ENCODE measurements around the gene B9D1. TPM values are rescaled to one million over a fixed set of nuclear protein-coding genes. Genes with fewer than 3 reads are reported as not detected.

The B9D1 gene
- polyA plus RNA-seq, 4 donors = 34.8 to 41.0 (median 38.4) TPM

DNA sequence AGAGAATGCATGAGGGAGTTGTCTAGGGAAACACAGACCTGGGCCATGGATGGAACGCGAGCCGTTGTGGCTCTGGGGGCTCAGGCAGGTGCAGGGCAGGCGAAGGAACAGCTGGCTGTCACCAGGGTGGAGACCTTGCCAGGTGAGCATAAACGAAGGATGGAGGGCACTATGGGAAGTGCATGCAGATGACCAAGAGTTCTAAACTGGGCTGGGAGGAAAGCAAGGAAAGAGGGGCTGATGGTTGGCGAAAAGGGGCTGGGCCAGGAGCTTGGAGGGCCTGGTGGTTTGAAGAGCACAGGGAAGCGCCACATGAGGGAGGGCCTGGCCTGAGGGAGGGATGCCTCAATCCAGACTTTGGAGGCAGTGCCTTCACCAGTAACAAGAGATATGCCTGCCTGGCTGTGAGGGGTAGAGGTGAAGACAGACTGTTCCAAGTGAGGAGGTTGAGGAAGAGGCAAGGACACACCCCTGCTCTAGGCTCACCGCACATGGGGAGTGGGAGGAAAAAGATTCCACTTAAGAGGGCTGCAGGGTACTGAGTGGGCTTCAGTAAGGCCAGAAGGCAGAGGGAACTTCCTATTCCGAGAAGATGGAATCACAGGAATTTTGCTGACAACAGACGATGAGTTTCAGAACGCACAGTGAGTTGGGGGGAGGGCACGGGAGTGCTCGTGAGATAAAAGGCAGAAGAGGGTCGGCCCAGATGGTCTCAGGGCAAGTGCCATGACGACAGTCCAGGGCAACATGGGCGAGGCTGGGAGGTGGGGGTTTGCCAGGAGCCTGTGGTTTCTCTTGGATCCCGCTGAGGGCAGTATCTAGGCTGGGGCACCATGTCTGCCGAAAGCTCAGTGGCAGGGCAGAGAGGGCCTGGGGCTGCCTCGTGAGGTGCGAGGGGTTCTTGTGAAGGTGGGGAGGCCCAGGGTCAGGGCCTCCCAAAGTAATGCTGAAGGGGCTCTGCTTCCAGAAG is 20.6 kb downstream of the B9D1 start:
- no peak for DNase-seq (ENCODE audit: low read depth in 4 of 4, low spot score in 3 of 4)

DNA sequence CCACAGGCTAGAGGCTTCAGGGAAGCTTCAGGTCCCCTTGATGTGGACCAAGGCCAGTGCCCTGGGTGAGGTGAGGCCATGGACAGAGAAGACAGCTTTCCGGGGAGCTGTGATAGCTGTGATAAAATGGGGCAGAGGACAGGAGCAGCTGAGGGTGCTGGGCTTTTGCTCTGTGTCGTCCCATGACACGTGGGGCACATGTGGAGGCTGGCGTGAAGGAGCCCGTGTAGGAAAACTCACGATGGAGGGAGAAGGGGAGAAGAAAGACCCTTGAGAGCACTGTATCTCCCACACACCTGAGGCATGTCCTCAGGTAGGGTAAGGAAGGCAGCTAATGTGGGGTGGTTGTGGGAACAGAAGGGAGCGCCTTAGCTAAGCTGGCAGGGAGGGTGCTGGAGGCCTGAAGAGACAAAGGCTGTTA is 21.3 kb downstream of the B9D1 start:
- no peak for DNase-seq (ENCODE audit: low read depth in 4 of 4, low spot score in 3 of 4)

DNA sequence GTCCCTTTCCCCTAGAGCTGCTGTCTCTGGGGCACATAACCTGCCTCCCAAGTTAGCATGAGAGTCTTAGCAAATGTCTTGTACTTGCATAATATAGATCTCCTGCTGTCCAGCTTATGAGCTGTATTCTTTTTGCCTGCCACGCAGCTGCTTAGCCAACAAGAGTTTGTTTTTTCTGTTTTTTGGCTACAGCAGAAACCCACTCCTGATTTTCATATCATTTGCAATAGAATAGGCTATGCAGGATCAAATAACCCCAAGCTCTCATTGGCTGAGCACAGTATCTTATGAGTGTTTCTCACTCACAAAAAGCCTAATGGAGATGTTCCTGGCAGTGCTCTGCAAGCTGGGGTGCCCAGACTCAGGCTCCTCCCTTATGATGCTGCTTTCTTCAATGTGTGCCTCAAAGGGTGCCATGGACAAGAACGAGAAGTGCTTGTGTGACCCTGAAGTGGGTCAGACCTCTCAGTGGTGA is 23.1 kb downstream of the B9D1 start:
- no peak for DNase-seq (ENCODE audit: low read depth in 4 of 4, low spot score in 3 of 4)

DNA sequence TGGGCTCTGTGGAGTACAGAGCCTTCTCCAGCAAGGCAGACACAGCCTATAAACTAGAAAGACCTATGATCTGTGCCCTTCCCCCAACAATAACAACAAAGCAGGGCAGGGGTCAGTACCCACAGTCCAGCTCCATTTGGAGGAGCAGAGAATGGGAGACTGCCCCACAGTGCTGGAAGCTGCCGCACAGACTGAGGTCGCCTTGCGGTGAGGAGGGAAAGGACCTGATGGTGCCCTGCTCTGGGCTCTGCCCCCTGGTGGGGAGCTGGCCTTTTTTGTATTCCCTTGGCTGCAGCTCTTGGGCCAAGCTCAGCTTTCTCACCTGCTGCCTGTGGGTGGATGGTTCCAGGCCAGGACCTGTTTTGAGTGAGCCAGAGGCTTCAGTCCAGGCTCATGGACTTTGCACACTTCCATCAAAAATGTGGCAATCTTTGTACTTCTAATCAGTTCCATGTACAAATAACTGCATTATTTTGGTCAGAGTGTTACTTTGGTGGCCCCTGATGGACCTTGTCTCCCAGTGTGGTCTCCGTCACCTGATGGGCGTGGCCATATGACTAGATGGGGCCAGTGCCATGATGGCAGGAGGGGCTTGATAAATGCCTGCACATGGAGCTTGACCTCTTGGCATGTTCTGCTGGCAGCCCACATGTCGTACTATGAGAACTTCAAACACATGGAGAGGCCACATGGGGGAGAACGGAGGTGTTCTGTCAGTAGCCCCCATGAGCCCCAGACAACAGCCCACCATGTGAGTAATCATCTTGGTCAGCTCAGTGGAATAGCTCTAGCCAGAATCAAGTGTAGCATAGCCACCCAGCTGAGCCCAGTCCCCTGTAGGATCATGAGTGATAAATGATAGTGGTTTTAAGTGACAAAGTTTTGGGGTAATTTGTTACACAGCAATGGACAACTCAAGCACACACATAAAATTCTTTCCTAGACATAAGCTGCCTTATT is 24.2 kb downstream of the B9D1 start:
- DNase-seq (ENCODE audit: low read depth in 4 of 4, low spot score in 3 of 4) = peak in 1 of 4 donors; percentile 48

DNA sequence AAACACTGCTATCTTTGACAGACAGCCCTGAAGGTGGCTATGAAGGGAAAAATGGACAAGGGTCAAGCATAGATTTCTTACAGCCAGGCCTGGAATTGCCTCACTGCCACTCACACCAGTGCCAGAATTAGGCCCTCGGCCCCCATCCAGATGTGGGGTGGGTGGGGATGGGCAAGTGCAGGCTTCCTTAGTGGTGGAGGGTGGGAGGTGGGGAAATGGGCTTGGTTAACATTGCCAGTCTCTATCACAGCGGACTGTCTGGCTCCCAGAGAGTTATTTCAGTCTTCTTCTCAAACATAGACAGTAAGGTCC is 24.9 kb downstream of the B9D1 start:
- DNase-seq (ENCODE audit: low read depth in 4 of 4, low spot score in 3 of 4) = no peak

DNA sequence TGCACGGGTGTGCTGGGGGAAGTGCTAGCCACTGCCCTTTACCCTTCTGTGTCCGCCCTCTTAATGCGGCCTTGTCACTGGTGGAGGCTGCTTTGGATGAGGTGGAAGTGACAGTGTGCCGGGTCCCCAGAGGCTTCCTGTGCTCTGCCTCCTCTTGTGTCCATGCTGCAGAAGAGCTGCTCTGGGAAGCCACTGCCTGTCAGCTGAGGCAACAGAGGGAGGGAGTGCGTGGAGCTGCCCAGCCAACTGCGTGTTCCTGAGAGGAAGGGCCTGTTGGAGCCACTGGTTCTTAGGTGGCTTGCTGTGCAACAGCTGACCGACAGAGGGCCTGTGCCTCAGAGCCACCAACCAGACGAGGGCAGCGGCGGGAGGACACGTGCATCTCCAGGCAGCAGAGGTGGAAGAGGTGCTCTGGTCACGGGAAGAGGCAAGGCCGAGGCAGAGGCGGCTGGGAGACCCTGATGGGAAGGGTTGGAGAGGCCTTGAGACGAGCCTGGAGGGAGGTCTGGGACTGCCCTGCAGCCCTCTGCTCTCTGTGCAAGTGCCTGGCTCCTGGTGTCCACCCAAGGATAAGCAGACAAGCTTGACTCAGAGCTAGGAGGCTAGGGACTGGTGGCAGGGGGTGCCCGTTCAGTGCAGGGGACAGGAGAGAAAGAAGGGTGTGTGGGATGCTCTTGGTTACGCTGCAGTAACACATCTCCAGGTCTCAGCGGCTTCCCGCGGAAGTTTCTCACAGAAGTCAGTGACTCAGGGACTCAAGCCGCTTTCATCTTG is 25.4 kb downstream of the B9D1 start:
- no peak for DNase-seq (ENCODE audit: low read depth in 4 of 4, low spot score in 3 of 4)

GRCh38 chr17:19335951-19336631 is 26.4 kb downstream of the B9D1 start:
- no peak for DNase-seq (ENCODE audit: low read depth in 4 of 4, low spot score in 3 of 4)

GRCh38 chr17:19334331-19334730 is 28.2 kb downstream of the B9D1 start:
- DNase-seq (ENCODE audit: low read depth in 4 of 4, low spot score in 3 of 4) = no peak

DNA sequence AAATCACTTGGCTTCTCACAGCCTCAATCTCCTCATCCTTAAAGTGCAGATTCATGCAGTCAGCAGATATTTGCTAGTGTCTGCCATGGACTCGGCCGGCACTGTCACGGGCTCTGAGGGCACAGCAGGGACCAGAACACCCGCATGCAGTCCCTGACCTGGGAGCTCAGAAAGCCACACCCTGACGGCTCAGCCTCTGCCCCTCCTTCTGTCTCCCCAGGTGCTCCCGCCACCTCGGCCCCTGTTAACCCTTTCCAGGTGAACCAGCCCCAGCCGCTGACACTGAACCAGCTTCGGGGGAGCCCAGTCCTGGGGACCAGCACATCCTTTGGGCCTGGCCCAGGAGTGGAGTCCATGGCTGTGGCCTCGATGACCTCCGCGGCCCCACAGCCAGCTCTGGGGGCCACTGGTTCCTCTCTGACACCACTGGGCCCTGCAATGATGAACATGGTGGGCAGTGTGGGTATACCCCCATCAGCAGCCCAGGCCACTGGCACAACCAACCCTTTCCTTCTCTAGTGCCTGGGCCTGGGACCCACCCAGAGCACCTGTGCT is 28.7 kb downstream of the B9D1 start:
- no peak for DNase-seq (ENCODE audit: low read depth in 4 of 4, low spot score in 3 of 4)

DNA sequence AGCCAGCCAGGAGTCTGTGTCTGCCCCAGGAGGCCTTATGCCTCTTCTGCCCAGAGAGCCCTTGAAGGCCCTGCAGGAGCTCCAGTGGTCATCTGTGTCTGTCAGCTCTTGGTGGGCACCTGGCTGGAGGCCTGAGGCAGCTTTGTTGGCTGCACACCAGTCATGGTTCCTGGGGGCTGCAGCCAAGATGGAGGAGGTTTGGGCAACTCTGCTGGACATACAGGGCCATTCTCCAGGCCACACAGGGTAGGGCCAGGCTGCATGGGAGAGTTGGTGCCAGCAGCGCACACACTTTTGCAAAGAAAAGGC is 29.4 kb downstream of the B9D1 start:
- no peak for DNase-seq (ENCODE audit: low read depth in 4 of 4, low spot score in 3 of 4)

GRCh38 chr17:19332371-19333131 is 30.0 kb downstream of the B9D1 start:
- no peak for DNase-seq (ENCODE audit: low read depth in 4 of 4, low spot score in 3 of 4)

DNA sequence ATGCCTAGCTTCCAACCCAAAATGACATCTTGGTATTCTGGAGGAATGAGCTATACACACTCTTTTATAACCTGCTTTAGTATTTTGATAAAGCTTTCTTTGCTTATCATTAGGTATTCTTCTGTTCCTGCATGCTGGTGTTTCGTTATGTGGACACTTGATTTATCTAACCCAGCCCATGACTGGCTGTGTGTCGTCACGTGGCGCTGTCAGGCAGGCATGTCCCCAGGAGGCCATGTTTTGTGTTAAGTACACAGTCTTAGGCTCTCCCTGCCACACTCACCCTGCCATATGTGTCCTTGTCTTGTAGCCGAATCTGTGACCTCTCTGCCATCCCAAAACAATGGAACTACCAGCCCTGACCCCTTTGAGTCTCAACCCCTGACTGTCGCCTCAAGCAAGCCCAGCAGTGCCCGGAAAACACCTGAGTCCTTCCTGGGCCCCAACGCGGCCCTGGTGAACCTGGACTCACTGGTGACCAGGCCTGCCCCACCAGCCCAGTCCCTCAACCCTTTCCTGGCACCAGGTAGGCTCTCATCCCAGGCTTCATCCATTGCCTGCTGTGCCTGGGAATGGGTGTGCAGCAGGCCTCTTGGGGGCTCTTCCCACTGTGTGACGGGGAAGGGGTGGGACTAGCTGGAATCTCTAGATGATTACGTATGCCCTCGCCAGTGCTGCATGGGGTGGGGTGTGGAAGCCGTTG is 30.8 kb downstream of the B9D1 start:
- DNase-seq (ENCODE audit: low read depth in 4 of 4, low spot score in 3 of 4) = no peak

DNA sequence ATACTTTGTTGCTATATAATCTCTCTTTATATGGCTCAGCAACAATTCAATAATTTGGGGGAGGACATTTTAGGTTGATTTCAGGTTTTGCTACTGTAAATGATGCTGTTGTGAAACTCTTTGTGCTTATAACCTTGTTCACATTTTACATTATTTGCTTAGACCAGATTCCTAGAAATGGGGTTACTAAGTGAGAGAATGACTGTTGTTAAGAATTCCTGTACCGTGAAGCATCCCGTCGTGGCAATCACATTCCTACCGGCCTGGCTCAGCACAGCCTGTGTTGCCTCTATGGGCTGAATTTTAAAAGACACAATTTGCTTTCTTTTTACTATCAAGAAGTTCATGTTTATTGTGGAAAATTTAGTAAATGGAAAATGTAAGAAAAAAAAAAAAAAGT is 31.4 kb downstream of the B9D1 start:
- no peak for DNase-seq (ENCODE audit: low read depth in 4 of 4, low spot score in 3 of 4)

DNA sequence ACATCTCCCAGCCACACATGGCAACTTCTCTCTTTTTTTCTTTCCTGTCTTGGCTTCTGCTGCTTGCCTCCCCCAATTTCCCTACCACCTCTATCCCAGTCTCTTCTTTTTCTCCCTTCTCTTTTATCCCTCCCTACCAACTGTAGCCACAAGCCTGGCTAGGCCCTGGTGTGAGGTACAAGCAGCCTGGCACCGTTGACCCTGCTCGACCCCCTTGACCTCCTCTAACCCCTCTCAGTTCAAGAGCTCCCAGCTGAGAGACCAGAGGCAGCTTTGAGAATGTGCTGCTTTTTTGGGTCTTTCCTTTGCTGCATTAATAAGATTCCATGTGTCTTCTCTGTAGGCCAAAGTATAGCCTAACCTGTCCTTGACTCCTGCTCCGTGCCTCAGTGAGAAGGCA is 32.3 kb downstream of the B9D1 start:
- no peak for DNase-seq (ENCODE audit: low read depth in 4 of 4, low spot score in 3 of 4)

DNA sequence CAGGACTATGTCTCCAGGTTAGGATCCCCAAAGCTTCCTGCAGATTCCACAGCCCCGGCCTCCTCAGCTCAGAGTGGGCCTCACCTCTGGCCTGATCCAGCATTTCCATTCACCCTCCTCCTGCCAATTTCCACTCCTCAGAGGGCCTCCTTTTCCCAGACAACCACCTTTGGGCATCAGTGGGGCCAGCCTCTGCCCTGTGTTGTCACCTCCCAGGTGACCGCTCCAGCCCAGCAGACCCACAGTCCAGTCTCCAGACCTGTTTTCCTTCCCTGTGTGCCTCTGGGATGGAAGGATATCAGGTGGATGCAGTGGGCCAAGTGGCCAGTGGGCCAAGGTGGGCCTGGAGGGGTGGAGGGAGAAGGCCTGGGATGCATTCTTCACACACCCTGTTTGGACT is 32.7 kb downstream of the B9D1 start:
- no peak for DNase-seq (ENCODE audit: low read depth in 4 of 4, low spot score in 3 of 4)

GRCh38 chr17:19329136-19329535 is 33.4 kb downstream of the B9D1 start:
- DNase-seq (ENCODE audit: low read depth in 4 of 4, low spot score in 3 of 4) = no peak

- DNase-seq (ENCODE audit: low read depth in 4 of 4, low spot score in 3 of 4) = no peak
Observed at GRCh38 chr17:19328441-19329061, 34.0 kb downstream of the B9D1 start.
